GM12878 (cell line): Measurements from ENCODE around the gene SUGCT.

Experiments
- CEBPB ChIP-seq, 2 experiments: fragments of 150-350 bp in 1 of 2; IDR thresholded peaks; 2 replicates each; pipeline ENCODE4 v1.6.1; 2012 to 2014; ENCODE audit warnings: low read depth in 2 of 2, low read length in 2 of 2, borderline replicate concordance in 1 of 2, inconsistent platforms in 1 of 2
- CREB1 ChIP-seq: IDR thresholded peaks from 2 replicates; pipeline ENCODE4 v1.6.1; 2012; ENCODE audit warnings: low read depth, mild to moderate bottlenecking, inconsistent platforms
- CTCF ChIP-seq, 3 experiments: IDR thresholded peaks in 2 of 3; conservative IDR thresholded peaks in 1 of 3; 2 replicates each; pipeline ENCODE4 v1.5.1; 2011; ENCODE audit warnings: low read depth in 3 of 3, low read length in 3 of 3, mild to moderate bottlenecking in 3 of 3, control low read depth in 2 of 3, moderate library complexity in 2 of 3, inconsistent platforms in 1 of 3, mixed read lengths in 1 of 3; ENCODE audit not compliant: control insufficient read depth in 2 of 3, insufficient read depth in 1 of 3; ENCODE audit errors: extremely low read depth in 1 of 3
- EP300 ChIP-seq, 2 experiments: fragments of 150-350 bp in 1 of 2; IDR thresholded peaks; 2 replicates each; pipeline ENCODE4 v1.6.1; 2011 to 2012; ENCODE audit warnings: low read depth in 2 of 2, low read length in 2 of 2, borderline replicate concordance in 1 of 2, improper control_type of control experiment in 1 of 2, inconsistent platforms in 1 of 2; ENCODE audit not compliant: control insufficient read depth in 1 of 2
- ESRRA ChIP-seq: IDR thresholded peaks from 2 replicates; pipeline ENCODE4 v1.6.1; 2012; ENCODE audit warnings: mild to moderate bottlenecking, low read length, improper control_type of control experiment
- EZH2 ChIP-seq: IDR thresholded peaks from 2 replicates; pipeline ENCODE4 v1.6.1; 2012; ENCODE audit warnings: low read depth, mild to moderate bottlenecking, control low read depth, inconsistent platforms, low read length, borderline replicate concordance; ENCODE audit not compliant: control insufficient read depth
- MEF2A ChIP-seq: IDR thresholded peaks from 2 replicates; pipeline ENCODE4 v1.6.1; 2011; ENCODE audit warnings: low read depth, mild to moderate bottlenecking, low read length, moderate library complexity; ENCODE audit not compliant: insufficient read depth
- MTA3 ChIP-seq: IDR thresholded peaks from 2 replicates; pipeline ENCODE4 v1.6.1; 2012; ENCODE audit warnings: low read length, inconsistent platforms, borderline replicate concordance
- POLR2A ChIP-seq: IDR thresholded peaks from 2 replicates; pipeline ENCODE4 v1.6.1; 2011; ENCODE audit warnings: low read depth, mild to moderate bottlenecking, low read length
- POLR2AphosphoS5 ChIP-seq: IDR thresholded peaks from 2 replicates; pipeline ENCODE4 v1.6.1; 2011; ENCODE audit warnings: mild to moderate bottlenecking, low read length, inconsistent platforms
- SRF ChIP-seq, 2 experiments: IDR thresholded peaks; 2 replicates each; pipeline ENCODE4 v1.6.1; 2011; ENCODE audit warnings: low read depth in 2 of 2, low read length in 2 of 2, mild to moderate bottlenecking in 1 of 2, moderate library complexity in 1 of 2
- TCF12 ChIP-seq: IDR thresholded peaks from 2 replicates; pipeline ENCODE4 v1.6.1; 2011; ENCODE audit warnings: low read depth, mild to moderate bottlenecking, low read length

GRCh38 chr7:40303996-40304395 lies 169.2 kb downstream of the SUGCT start:
- no peak for TF ChIP-seq CEBPB (IDR thresholded peaks at IDR 0.05; ENCODE audit: borderline replicate concordance in 1 of 2, low read depth in 2 of 2, low read length in 2 of 2)
- no peak for TF ChIP-seq EZH2
- no peak for TF ChIP-seq CREB1
- TF ChIP-seq CTCF (IDR thresholded peaks at IDR 0.05 in 2 of 3, conservative IDR thresholded peaks at IDR 0.05 in 1 of 3; ENCODE audit: control insufficient read depth in 2 of 3, extremely low read depth in 1 of 3, insufficient read depth in 1 of 3, low read depth in 3 of 3, low read length in 3 of 3), result no peak
- no peak for TF ChIP-seq ESRRA
- no peak for TF ChIP-seq MEF2A
- no peak for TF ChIP-seq MTA3
- no peak for TF ChIP-seq EP300 (IDR thresholded peaks at IDR 0.05; ENCODE audit: borderline replicate concordance in 1 of 2, control insufficient read depth in 1 of 2, low read depth in 2 of 2, low read length in 2 of 2)
- no peak for TF ChIP-seq POLR2A
- TF ChIP-seq SRF (IDR thresholded peaks at IDR 0.05; ENCODE audit: low read depth in 2 of 2, low read length in 2 of 2), result no peak
- TF ChIP-seq TCF12, result no peak
- no peak for TF ChIP-seq POLR2AphosphoS5
